Fibroblast of skin of abdomen (primary cell): ENCODE data around the gene PRKD2. TPM values are rescaled to one million over a fixed set of nuclear protein-coding genes. Genes with fewer than 3 reads are reported as not detected.
"Not testable (repeated sequence)": the region's sequence is repeated elsewhere in the genome, so short reads cannot be mapped to it uniquely, and the experiment has no call there.

Experiments
- DNase-seq: peaks from one replicate; pipeline ENCODE4 v3.0.0-alpha.2; 2013
- polyA plus RNA-seq, 2 experiments: library from polyadenylated mRNA; unstranded; fragments of 120-200 nt; gene quantifications; one replicate each; pipeline ENCODE4 v1.2.1, GENCODE V29; 2013; ENCODE audit not compliant: insufficient read length in 2 of 2

PRKD2 gene
- polyA plus RNA-seq (2013, experiment 1 of 2; ENCODE audit: insufficient read length): 23.7 TPM
- 21.2 TPM for polyA plus RNA-seq (2013, experiment 2 of 2; ENCODE audit: insufficient read length)

DNA sequence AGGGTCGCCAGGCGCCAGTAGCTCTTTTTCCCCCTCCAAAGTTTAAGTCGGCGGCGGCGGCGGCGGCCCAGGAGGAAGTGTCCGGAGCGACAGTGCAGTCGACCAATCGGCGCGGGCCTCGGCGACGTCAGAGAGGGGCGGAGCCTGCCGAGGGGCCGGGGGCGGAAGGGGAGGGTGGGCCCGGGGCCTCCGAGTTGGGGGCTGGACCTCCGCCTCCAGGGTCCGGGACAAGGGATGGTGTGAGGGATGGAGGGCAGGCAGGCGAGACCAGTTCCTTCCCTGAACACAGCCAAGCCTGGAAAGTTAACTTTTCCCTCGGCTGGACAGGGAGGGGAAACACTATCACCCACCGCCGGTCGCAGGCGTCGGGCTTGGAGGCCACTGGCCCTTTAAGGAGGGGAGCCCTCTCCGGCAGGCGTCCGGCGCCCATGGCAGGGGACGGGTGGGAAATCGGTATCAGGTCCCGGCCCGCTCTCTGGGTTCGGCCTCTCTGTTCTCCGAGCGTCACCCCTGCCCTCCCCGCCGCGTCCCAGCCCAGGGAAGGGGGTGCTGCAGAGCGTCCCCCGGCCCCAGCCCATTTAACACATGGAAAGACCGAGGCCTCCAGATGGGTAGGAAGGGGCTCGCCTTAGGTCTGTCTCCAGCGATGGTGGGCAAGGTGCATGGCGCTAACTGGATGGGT lies at the start of gene PRKD2:
TSS of gene PRKD2 (minus strand) at position 81 of the 682 bp plus-strand sequence. CDS start 744 bp downstream, outside the sequence.
- DNase-seq: peak; percentile 81

GRCh38 chr19:46764817-46765291 lies 47.9 kb upstream of the PRKD2 start:
- DNase-seq: no peak

- no peak for DNase-seq
These were observed 45.5 kb upstream of the PRKD2 start for GRCh38 chr19:46762245-46762890.

DNA sequence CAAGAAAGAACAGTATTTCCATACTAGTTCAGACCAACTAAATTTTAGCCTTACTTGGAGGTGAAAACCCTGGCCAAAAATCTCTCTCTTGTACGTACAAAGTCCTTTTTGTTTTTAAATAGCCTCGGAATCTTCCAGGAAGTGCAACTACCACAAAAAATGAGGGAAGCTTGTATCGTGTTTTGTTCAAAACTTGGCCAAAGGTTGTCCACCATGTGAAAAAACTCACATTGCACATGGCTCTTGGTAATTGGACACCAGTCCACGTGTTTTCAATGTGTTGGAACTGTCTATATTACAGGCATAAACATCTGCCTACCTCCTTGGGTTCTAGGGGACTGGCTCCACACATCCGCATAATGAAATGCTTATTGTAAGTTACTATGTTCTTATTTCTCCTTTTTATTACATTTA lies 44.5 kb upstream of the PRKD2 start:
- DNase-seq: peak; percentile 77

DNA sequence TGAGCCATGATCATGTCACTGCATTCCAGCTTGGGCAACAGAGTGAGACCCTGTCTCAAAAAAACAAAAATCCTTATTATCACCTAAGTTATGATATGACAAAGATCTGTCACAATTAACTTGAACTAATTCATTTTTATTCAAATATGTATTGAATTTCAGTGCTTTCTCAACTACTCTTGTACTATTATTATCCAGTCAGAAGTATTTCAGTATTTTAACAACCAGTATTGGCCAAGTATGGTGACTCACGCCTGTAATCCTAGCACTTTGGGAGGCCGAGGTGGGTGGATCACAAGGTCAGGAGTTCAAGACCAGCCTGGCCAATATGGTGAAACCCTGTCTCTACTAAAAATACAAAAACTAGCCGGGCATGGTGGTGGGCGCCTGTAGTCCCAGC lies 44.0 kb upstream of the PRKD2 start:
- not testable (repeated sequence) for DNase-seq

GRCh38 chr19:46760363-46760762 lies 43.4 kb upstream of the PRKD2 start:
- DNase-seq: no peak

DNA sequence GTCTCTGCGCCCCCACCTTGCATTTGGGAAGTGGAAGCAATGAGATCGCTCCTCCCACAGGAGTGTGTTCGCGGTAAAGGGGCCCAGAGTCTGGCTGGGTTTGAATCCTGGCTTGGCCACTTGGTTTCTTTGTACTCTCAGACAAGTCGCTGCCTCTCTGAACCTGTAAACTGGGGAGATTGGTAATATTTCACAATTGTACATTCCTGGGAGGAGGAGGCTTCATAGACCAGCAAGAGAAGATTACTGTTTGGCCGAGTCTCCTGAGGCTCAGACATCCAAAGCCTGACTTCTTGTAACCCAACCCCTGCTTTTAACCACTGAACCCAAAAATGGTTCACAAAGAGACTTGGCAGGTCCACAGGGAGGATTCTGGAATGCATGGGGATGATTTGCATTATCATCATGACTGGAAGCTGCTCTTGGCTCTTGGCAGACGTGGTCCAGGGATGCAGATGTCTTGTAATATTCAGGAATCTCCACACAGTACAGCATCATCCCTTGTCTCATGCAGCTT lies 43.0 kb upstream of the PRKD2 start:
- DNase-seq: peak; percentile 99

GRCh38 chr19:46759206-46759605 lies 42.3 kb upstream of the PRKD2 start:
- DNase-seq: no peak

DNA sequence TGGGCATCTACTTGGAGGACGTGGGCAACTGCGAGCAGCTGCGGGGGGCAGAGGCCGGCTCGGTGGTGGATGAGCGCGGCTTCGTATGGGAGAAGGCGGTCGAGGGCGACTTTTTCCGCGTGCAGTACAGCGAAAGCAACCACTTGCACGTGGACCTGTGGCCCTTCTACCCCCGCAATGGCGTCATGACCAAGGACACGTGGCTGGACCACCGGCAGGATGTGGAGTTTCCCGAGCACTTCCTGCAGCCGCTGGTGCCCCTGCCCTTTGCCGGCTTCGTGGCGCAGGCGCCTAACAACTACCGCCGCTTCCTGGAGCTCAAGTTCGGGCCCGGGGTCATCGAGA lies 39.6 kb upstream of the PRKD2 start:
- no peak for DNase-seq

DNA sequence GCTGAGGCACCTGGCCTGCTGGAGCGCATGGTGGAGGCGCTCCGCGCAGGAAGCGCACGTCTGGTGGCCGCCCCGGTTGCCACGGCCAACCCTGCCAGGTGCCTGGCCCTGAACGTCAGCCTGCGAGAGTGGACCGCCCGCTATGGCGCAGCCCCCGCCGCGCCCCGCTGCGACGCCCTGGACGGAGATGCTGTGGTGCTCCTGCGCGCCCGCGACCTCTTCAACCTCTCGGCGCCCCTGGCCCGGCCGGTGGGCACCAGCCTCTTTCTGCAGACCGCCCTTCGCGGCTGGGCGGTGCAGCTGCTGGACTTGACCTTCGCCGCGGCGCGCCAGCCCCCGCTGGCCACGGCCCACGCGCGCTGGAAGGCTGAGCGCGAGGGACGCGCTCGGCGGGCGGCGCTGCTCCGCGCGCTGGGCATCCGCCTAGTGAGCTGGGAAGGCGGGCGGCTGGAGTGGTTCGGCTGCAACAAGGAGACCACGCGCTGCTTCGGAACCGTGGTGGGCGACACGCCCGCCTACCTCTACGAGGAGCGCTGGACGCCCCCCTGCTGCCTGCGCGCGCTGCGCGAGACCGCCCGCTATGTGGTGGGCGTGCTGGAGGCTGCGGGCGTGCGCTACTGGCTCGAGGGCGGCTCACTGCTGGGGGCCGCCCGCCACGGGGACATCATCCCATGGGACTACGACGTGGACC lies 39.1 kb upstream of the PRKD2 start:
- DNase-seq: no peak

DNA sequence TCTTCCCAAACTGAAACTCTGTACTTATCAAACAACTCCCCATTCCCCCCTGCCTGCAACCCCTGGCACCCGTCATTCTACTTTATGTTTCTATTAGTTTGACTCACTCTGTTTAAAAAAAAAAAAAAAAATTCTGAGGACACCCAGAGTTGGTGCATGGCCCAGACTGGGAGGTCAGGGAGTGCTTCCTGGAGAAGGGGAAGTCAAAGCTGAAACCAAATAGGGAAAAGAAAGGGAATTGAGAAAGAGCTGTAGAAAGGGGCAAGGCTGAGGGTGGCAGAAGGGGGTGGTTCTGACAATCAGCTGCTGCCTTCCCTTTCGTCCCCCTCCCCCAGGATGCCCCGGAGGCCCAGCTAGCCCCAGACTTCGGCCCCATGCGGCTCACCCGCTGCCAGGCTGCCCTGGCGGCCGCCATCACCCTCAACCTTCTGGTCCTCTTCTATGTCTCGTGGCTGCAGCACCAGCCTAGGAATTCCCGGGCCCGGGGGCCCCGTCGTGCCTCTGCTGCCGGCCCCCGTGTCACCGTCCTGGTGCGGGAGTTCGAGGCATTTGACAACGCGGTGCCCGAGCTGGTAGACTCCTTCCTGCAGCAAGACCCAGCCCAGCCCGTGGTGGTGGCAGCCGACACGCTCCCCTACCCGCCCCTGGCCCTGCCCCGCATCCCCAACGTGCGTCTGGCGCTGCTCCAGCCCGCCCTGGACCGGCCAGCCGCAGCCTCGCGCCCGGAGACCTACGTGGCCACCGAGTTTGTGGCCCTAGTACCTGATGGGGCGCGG lies 38.4 kb upstream of the PRKD2 start:
- peak; percentile 51 for DNase-seq

DNA sequence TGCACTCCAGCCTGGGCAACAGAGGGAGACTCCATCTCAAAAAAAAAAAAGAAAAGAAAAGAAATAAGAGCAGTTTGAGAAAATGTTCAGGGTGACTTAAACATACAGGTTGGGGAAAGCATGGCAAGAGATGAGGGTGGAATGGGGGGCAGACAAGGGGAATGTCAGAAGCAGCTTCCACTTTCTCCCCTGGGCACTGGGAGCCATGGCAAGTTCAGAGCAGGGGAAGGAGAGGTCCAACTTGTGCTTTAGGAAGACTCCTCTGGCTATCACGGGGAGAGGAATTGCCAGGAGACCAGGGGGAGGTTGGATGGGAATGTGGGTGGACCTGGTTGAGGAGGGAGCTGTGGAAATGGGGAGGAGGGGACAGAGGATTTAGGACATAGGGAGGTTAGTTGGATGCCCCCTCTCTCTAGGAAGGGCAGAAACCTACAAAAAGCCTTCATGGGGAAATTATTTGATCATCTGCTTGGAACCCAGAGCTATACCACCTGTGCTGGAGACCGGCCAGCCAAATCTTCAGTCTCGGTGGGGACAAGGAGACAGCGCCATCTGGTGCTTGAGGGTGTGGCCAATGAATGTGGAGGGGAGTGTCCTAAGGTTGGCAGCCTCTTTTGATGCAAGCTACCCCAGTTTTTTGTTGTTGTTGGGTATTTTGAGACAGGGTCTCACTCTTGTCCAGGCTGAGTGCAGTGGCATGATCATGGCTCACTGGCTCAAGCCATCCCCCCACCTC lies 36.7 kb upstream of the PRKD2 start:
- no peak for DNase-seq

DNA sequence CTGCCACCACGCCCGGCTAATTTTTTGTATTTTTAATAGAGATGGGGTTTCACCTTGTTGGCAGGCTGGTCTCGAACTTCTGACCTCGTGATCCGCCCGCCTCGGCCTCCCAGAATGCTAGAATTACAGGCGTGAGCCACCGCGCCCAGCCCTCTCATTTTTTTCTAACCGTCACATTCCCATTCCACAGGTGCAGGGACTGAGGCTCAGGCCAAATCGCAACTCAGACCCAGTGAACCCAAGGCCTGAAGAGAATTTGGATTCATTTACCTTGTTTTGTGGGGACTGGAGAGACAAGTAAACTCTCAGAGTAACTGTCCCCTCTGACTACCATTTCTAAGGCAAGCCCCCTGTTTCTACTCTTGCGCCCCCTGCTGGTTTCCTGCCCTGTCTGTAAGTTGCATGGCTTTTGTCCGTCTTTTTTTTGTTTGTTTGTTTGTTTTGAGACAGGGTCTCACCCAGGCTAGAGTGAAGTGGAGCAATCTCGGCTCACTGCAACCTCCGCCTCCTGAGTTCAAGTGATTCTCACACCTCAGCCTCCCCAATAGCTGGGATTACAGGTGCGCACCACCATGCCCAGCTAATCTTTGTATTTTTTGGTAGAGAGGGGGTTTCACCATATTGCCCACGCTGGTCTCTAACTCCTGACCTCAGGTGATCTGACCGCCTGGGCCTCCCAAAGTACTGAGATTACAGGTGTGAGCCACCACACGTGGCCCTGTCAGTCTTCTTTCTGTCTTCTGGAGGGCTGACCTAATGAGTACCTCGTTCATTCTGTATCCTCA lies 31.6 kb upstream of the PRKD2 start:
- peak; percentile 45 for DNase-seq

DNA sequence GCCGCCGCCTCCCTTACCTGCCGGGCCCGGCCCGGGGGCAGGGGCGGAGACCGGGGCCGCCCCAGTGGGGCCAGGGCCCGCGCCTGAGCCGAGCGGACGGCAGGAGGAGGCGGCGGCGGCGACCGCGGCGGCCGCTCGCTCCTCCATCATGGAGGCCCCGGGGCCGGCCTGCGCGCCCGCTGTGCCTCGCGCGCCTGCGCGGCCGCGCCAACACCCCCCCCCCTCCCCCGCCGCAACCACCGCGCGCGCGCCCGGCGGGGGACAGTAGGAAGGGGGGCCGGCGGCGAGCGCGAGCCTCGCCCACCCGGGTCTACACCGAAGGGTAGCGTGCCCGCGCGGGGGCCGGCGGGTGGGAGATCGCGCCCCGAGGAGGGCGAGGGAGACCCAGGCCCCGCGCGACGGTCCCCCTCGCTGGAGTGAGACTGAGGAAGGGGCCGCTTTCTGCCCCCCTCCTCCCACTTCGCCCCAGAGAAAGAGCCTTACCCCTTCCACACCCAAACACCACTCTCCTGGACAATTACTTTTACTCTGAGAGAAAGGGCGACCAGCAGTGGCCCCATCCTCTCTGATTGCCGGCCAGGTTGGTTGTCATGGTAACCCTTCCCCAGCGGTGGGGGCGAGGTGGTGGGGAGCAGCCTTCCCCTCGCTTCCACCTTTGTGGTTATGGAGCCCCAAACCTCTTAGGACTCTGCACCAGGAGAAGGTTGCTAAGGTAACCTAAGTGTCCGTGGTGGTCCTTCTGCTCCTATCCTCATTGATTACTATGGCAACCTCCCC lies 29.6 kb upstream of the PRKD2 start, which contains the start of gene STRN4:
TSS of gene STRN4 (minus strand) at position 170 of the 777 bp plus-strand sequence. CDS start at position 150, 20 bp downstream.
- peak; percentile 63 for DNase-seq

DNA sequence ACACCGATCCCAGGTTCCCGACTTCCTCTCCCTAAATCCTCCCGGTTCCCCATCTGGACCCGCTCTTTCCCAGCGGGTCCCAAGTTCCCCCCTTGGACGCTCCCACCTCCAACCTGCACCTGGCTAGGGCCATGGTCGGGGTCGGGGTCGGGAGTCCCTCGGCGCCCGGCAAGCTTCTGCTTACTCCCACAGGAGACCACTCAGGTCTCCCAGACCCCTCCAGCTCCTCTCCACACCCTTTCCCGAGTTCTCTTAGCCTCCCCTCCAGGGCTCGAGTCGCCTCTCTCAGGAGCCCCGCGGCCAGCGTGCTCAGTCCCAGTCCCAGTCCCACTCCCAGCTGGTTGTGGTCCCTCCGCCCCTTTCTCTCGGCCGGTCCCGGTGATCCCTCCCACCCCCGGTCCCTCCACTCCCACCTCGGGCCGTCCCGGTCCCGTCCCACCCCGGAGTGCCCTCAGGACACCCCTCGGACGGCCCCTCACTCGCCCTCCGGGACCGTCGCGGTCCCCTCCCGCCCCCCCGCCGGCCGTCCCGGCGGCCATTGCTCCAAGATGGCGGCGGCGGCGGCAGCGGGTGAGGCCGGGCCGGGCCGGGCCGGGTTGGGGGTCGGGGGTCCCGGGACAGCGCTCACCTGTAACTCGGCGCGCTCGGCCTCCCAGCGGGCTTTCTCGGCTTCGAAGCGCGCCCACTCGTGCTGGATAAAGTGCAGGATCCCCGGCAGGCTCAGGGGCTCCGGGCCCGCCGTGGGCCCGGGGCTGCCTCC lies 28.8 kb upstream of the PRKD2 start, which contains the start of gene FKRP:
TSS of gene FKRP (plus strand) at position 537 of the 760 bp plus-strand sequence. CDS start 9,394 bp downstream, outside the sequence.
- DNase-seq: no peak

DNA sequence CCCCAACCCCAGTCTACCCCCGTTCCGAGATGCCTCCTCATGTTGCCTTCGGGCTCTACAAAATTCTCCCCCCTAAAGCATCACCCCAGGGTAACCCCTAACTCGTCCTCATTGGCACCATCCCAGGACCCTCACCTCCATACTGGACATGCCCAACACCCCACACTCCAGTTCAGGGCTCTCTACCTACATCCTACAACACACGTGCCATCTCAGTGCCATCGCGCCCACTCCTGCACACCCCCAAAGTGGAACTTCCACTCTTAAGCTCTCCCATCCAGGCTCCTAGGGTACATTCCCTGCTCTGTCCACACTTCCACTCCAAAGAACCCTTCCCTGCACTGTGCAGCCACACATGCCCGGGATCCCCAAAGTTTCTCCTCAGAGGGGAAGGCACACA lies 28.1 kb upstream of the PRKD2 start:
- DNase-seq: no peak

DNA sequence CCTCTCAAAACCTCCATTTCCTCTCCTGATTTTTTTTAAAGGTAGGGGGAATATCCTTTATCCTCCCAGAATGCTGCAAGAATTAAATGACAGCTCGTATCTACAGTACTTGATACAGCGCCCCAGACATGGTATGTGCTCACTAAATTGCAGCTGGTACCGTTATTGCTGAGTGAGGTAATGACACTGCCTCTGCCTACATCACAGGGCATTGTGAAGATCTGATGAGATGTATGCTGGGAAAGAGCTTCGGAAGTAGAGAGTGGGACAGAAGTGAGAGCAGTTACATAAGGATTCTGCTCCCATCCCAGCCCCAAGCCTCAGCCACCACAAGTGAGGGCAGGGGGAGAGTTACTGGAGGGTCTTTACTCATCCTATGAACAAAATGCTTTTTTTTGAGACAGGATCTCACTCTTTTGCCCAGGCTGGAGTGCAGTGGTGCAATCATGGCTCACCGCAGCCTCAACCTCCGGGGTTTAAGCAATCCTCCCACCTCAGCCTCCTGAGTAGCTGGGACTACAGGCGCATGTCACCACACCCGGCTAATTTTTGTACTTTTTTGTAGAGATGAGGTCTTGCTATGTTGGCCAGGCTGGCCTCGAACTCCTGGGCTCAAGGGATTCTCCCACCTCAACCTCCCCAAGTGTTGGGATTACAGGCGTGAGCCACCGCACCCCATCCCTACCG lies 27.2 kb upstream of the PRKD2 start:
- no peak for DNase-seq

GRCh38 chr19:46742926-46743480 lies 26.1 kb upstream of the PRKD2 start:
- DNase-seq: no peak
